Stimulated activated CD8-positive, alpha-beta memory T cell treated with anti-CD3 and anti-CD28 coated beads, Interleukin-4, amount 100 ng/mL, for 24 hours (primary cell): ENCODE measurements around the gene NHP2.

Experiments used
- DNase-seq: peaks from one replicate; pipeline ENCODE4 v3.0.0-alpha.2; 2020; ENCODE audit warnings: low read depth

Gene NHP2

DNA sequence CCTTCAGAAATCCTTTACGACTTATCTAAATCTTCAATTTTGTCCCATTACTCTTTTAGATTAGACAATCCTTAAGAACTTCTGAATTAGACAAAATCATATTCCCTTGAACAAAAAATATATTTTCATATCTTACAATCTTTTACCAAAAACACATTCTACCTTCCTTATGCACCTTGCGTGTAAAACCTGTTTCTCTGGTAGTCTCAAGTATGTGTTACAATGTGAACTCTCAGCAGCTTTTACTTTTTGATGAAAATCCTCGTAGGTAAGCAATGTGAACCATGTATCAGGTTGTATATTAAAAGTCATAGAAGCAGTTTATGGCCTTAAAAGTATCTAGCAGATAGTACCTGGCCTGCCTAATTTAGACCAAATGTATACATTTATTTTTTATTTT, 20.8 kb upstream of the NHP2 start:
- DNase-seq = no peak

DNA sequence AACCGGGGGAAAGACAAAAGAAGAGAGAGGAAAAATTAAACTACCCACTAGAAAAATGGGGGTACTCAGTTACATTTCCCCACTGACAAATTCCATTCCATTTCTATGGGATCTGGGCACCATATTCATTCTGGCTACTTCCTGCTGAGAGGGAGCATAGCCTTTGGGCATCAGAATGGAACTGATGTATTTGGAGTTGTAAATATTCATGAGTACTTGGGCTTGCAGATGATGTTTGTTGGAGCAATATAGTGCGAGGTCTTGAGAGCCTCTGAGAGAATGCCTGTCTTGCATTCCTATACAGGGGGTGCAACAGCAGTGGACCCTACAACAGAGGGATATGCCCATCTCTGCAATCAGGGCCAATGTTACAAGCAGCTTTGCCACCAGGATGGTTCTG, 16.8 kb upstream of the NHP2 start:
- no peak for DNase-seq

DNA sequence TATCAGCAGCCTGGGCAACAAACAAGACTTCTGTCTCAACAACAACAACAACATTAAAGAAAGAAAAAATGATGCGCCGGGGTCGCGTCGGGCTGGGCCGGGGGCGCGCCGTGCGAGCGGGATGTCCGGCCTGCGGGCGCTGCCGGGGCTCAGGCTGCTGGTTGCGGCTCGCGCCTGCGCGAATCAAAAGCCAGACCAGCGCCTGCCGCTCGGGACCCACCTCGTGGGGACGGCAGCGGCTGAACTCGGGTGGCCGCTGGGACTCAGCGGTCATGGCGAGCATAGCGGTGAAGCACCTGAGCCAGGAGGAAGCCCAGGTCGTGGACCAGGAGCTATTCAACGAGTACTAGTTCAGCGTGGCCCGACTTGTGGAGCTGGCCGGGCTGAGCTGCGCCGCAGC, 11.9 kb upstream of the NHP2 start:
- DNase-seq = no peak

DNA sequence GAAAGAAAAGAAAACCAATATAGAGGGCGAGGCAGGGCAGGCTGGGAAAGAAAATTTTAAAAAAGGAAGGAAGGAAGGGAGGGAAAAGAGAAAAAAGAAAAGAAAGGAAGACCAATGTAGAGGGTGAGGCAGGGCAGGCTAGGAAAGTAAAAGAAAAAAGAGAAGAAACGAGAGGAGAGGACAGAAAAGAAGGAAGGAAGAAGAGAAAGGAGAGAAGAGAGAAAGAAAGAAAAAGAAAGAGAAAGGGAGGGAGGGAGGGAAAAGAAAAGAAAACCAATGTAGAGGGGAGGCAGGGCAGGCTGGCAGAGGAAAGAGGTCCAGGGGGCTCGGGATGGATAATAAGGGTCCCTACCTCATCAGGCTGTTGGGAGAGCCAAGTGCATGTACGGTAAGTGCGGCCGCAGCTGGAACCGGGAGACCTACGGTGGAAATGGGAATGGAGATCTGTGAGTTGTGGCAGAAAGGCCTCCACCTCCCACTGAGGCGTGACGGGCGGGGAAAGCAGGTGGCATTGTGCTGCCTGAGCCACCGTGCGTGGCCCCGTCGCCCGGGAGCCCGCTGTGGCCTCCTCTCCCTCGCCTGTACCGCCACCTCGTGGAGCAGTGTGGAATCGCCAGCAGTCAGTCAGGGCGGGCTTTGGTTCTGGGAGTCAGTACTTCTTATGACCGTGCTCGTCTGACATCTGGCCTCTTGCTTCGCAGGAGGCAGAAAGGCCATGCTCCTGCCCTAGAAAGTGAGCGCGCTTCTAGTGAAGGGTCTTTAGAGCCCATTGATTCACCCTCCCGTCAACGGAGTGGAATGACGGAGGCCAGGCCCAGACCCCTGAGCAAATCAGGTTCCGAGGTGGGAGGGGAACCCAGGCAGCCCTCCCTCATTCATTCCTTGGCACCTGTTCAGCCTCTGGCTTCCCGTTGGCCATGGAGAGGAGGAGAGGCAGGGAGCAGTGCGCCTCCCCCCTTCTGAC, 10.4 kb upstream of the NHP2 start:
- peak; percentile 88 for DNase-seq

DNA sequence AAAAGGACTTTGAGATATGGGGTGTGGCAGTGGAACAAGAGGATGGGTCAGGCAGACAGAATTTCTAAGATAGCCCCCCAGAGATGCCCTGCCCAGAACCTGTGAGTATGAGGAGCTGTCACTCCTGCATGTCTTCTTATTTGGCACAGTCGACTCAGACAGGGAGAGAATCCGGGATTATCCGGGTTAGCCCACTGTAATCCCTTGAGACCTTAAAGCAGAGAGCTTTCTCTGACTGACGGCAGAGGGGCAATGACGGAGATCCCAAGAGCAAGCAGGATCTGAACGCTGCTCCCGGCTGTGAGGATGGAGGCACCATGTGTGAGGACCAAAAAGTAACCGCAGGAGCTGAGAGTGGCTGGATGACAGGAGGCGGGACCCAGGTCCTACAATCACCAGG, 8.8 kb upstream of the NHP2 start:
- DNase-seq = no peak

DNA sequence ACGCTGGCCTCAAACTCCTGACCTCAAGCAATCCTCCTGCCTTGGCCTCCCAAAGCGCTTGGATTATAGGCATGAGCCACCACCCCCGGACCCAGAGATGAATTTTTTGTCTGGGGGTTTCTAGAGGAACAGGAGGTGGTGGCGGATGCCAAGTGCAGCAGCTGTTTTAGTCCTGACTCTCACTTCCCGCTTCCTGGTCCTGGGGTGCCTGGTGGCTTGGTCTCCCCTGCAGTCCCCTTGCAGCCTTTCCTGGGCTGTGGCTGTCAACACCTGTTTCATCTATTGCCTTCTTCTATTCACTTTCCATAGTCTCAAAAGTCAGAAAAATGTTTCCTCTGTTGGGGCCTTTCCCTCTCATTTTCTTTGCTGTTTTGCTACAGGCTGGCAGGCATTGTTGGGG, 6.5 kb upstream of the NHP2 start:
- DNase-seq = no peak

DNA sequence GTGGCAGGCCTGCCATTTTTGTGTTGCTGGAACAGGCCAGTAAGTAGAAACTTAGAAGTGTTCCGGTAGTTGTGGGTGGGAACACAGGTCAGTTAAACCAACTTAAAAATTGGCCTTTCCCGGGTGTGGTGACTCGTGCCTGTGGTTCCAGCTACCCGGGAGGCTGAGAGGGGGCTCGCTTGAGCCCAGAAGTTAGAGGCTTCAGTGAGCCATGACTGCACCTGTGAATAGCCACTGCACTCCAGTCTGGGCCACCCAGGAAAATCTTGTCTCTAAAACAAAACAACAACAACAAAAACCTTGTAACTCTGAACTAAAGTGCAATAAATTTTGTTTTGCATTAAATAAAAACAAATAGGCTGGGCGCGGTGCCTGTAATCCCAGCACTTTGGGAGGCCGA, 1.4 kb upstream of the NHP2 start:
- no peak for DNase-seq

DNA sequence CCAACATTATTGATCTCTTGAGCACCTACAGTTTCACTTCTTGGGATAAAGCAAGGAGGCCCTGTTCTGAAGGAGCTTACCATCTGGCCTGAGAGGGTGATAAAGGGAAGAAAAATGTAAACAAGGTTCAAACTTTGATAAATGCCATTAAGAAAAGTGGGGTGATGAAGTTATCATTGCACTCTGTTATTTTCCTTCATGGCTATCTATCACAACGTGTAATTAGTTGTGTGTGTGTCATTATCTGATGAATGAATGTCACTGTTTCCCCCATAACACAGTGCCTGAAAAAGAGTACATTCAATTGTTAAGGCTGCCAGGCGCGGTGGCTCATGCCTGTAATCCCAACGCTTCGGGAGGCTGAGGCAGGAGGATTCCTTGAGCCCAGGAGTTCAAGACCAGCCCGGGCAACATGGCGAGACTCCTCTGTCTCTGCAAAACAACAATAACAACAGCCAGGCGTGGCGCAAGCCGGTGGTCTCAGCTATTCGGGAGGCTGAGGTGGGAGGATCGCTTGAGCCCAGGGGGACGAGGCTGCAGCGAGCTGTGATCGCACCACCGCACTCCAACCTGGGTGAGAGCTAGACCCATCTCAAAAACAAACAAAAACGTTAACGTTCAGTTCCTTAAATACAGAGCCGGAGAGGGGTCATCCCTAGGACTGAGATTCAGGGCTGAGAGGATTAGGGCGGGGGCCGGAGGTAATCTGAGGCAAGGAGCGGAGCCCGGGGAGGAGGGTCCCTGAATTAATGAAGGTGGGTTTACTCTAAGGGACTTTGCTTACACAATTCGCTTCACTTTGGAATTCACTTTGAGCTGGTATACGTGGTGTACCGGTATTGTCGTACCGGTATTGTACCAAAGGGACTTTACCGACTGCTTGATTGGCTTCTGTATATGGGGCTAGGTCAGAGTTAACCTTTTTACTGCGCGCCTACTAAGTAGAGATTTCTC, 917 bp downstream of the NHP2 start:
- DNase-seq = no peak

DNA sequence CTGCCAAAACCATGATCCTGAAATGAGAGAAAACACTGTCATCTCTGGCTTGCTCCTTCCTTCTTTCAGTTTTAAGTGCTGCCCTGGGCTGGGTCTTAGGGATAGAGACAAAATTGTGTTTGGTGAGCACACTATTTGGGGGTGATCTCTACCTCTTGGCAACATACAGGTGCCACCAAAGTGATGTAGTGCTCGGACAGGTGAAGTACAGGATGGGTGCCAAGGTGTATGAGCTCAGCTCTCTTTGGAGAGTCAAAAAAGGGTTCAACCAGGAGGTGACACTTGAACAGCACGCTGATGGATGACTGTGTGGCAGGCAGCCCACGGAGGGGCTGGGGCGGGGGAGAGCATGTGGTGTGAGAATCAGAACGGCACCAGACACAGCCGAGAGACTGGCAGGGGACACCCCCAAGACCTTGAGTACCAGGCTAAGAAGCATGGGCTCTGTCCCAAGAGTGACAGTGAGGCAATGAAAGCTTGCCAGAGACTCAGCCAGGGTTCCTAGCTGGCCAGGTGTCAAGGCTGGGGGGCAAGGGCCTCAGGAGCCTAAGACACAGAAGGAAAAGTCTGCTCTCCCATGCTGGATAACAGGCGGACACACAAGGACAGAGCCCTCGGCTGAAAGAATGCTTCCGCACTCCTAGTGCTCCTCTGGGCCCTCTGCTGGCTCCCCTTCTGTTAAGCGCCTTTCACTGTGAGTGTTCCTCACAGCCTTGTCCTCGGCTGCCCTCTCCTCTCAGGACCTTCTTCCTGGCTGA, 2.5 kb downstream of the NHP2 start:
- no peak for DNase-seq

DNA sequence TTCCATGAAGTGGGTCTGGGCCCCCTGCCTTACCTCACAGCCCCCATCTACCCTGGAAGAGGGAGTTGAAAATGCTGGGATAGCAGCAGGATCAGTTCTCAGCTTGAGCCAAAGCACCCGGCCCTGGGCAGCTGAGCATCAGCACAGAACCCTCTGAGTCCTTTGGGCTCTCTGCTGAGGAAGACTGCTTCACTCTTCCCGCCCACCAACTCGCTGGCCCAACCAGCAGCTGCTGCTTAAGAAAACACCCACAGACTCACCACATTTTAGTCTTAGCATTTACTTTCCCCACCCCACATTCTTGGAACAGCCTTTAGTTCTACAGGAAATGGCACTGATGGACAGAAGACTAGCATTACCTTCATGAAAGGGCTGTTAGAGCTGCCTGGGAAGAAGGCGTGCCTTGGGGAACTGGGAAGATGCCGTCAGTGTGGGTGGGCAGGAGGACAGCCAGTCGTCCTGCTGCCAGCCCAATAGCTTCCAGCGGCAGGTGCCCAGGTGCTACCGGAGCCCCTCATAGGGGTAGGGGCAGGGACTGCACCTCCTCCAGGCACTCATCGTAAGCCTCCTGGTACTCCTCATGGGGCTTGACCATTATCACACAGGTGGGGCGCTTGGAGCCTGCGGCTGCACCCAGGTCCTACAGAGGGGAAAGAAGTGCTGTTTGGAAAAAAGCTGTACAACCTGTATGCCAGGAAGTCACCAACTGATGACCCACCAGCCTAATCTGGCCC, 4.3 kb downstream of the NHP2 start:
- no peak for DNase-seq

DNA sequence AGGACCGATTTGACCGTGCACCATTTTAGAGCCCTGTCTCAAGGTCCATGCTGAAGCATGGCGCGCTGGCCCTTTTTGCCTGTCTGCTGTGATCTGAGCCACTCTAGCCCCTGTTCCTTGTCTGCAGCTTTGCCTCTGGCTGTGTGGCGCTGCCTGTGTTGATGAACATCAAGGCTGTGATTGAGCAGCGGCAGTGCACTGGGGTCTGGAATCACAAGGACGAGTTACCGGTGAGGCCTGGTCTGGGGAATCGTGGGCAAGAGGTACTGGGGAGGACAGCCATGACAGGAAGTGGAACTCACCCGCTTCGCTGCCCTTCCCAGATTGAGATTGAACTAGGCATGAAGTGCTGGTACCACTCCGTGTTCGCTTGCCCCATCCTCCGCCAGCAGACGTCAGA, 6.3 kb downstream of the NHP2 start:
- no peak for DNase-seq

DNA sequence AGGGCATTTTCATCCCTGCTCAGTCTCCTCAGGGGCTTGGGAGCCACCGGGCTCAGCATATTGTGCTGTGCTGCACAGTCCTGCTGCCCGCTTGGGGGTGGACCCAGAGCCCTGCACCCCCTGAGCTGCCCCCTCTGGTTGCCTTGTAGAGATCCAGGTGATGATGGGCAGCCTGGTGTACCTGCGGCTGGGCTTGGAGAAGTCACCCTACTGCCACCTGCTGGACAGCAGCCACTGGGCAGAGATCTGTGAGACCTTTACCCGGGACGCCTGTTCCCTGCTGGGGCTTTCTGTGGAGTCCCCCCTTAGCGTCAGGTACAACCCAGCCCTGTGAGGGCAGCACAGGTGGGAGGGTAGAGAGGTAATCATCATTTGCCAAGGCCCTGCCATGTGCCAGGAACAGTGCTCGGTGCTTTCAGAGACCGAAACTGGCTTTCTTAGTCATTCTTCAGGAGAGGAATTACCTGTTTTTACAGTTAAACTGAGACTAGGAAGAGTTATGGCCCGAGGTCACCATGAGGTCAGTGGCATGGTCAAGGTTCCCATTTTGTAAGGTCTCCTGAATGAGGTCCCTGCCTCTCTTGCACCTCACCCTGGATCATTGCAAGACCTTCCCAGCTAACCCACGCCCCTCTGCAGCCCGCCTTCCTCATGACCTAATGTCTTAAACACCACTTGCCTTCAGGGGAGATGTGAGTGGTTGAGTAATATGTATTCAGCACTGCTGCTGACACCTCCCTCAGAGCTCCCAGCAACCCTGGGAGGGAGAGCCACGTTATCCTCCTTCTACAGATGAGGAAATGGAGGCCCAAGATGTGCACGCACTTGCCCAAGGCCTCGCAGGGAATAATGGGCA, 7.5 kb downstream of the NHP2 start:
- DNase-seq = peak; percentile 44

DNA sequence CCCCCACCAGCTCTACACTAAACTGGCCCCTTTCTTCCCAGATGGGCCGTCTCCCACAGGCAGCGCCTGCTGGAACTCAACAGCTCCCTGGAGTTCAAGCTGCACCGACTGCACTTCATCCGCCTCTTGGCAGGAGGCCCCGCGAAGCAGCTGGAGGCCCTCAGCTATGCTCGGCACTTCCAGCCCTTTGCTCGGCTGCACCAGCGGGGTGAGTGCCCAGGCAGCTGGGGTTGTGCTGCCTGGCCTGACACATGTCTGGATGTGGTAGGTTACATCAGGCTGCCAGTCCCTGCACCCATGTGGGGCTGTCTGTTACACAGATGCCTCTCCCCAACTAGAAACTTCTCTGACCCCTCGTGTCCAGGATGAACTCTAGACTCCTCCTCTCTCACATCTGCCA, 9.8 kb downstream of the NHP2 start:
- DNase-seq = no peak

DNA sequence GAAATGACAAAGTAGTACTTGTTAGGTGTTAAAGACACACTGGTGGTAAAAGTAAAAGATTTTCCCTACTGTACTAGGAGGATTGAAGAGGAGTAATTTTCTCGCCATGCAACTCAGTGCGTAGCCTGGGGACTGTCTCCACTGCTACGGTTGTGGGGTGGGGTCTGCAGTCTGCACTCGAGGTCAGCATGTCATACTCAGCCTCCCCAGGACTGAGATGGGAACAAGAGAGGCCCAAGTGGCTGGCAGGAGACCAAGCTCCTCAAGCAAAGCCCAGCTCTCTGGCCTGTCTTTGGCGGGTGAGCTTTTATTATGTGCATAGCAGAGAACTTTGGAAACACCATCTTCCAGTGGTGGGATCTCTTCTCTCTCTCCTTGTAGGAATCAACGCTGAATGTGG, 10.4 kb downstream of the NHP2 start:
- no peak for DNase-seq

DNA sequence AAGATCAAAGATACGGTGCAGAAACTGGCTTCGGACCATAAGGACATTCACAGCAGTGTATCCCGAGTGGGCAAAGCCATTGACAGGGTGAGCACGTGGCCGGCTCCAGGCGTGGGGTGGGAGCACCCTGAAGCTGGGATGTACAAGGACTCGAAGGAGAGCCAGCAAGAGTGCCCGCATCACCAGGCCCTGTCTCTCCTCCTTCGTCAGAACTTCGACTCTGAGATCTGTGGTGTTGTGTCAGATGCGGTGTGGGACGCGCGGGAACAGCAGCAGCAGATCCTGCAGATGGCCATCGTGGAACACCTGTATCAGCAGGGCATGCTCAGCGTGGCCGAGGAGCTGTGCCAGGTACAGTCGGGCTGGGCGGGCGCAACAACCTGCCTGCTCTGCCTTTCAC, 11.0 kb downstream of the NHP2 start:
- DNase-seq = no peak

DNA sequence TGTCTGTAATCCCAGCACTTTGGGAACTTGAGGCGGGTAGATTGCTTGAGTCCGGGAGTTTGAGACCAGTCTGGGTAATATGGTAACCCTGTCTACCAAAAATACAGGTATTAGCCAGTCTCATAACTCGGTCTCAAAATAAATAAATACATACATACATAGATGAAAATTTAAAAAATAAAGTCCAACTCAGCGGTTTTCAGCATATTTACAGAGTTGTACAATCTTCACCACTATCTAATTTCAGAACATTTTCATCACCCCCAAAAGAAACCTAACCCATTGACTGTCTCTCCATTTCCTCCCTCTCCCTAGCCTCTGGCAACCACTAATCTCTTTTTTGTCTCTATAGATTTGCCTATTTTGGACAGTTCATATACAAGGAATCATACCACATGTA, 12.1 kb downstream of the NHP2 start:
- no peak for DNase-seq

DNA sequence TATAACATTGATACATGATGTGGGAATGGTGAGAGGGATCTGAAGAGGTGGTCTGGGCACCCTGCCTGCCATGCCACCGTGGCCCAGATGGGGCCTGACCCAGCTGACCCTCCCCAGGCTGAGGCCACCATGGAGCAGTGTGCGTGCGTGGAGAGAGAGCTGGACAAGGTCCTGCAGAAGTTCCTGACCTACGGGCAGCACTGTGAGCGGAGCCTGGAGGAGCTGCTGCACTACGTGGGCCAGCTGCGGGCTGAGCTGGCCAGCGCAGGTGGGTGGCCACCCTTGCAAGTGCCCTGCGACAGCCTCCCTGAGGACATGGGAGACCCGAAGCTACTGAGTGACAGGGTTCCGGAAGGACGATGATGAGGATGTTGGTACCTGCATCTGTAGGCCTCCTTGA, 15.7 kb downstream of the NHP2 start:
- DNase-seq = no peak

DNA sequence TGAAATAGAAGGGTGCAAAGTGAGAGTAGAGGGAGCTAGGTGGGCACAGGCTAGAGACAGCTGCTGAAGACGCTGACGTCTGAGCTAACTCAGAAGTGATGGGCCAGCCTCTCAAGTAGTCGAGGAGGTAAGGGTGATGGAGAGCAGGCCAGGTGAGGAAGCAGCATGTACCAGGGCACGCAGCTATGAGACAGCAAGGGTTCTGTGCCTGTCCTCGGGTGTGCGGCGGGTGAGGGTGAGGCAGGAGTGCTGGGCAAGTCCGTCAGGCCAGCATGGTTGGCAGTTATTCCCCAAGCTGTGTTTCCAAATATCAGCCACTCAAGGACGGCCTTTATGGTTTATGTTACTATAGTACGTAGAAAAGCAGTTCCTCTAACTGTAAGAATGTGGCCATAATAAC, 16.7 kb downstream of the NHP2 start:
- no peak for DNase-seq

DNA sequence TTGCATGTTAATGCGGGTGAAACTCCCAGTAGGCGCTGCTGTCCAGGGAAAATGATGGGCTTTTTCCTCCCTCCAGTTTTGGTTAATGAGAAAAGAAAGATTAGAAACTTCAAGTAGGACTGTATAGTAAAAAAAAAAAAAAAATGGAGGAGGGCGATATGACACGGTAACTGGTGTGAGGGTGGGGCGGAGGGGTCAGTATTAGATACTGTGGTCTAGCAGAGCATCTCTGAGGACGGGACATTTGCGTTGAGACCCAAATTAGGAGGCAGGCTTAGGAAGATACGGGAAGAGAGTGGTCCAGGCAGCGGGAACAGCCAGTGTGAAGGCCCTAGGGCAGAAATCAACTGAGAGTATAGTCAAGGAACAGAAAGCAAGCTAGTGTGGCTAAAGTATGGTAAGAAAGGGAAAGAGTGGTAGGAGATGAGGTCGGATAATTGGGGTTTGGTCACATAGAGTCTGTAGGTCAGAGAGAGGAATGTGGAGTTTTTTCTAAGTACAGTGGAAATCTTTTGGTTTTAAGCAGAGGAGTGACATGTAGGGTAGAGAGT, 22.2 kb downstream of the NHP2 start:
- no peak for DNase-seq
